GDM1 (cell line): ENCODE results near the gene PAX4.

Experiments
- DNase-seq: peaks from one replicate; lab custom pipeline; 2025; lab: John Stamatoyannopoulos, UW

Gene PAX4

GRCh38 chr7:127618042-127618441 lies at the start of gene PAX4:
TSS of gene PAX4 (minus strand) at chr7:127618142. CDS start at chr7:127615928, 2,214 bp downstream.
- no peak for DNase-seq

- no peak for DNase-seq
Measured at GRCh38 chr7:127667017-127667670, 49.2 kb upstream of the PAX4 start.

GRCh38 chr7:127666602-127667001 lies 48.7 kb upstream of the PAX4 start:
- no peak for DNase-seq

- DNase-seq = no peak
Measured at GRCh38 chr7:127665922-127666321, 48.0 kb upstream of the PAX4 start.

GRCh38 chr7:127658970-127659630 lies 41.2 kb upstream of the PAX4 start:
- no peak for DNase-seq

GRCh38 chr7:127657500-127657899 lies 39.6 kb upstream of the PAX4 start:
- DNase-seq = no peak

GRCh38 chr7:127655720-127656119 lies 37.8 kb upstream of the PAX4 start:
- no peak for DNase-seq

- no peak for DNase-seq
Measured at GRCh38 chr7:127654404-127655394, 36.8 kb upstream of the PAX4 start.

- no peak for DNase-seq
Measured at GRCh38 chr7:127653396-127653795, 35.5 kb upstream of the PAX4 start.

GRCh38 chr7:127652333-127653248 lies 34.6 kb upstream of the PAX4 start:
- no peak for DNase-seq

- peak; percentile 96 for DNase-seq
Measured at GRCh38 chr7:127651556-127652332, 33.8 kb upstream of the PAX4 start, which contains the start of gene SND1. TSS of gene SND1 (plus strand) at chr7:127652194. CDS start at chr7:127652374, 180 bp downstream.

GRCh38 chr7:127650847-127651555 lies 33.1 kb upstream of the PAX4 start:
- DNase-seq = no peak

GRCh38 chr7:127648986-127649385 lies 31.0 kb upstream of the PAX4 start:
- no peak for DNase-seq

- DNase-seq = no peak
Measured at GRCh38 chr7:127647636-127648035, 29.7 kb upstream of the PAX4 start.

GRCh38 chr7:127644484-127644883 lies 26.5 kb upstream of the PAX4 start:
- DNase-seq = no peak

- no peak for DNase-seq
Measured at GRCh38 chr7:127638197-127638596, 20.3 kb upstream of the PAX4 start.

GRCh38 chr7:127635659-127636285 lies 17.8 kb upstream of the PAX4 start:
- no peak for DNase-seq

GRCh38 chr7:127632276-127632910 lies 14.5 kb upstream of the PAX4 start:
- no peak for DNase-seq

- peak; percentile 34 for DNase-seq
Measured at GRCh38 chr7:127629268-127629854, 11.4 kb upstream of the PAX4 start.
